GM19239 (cell line): ENCODE measurements around the gene MSI2.

Source experiments
- DNase-seq: peaks from one replicate; pipeline ENCODE4 v3.0.0; 2011; ENCODE audit warnings: low spot score; ENCODE audit not compliant: insufficient read length
- FAIRE-seq: peaks from 2 replicates; lab custom pipeline; 2011; peaks lifted over from hg19 to GRCh38; lab: Jason Lieb, UNC

The MSI2 gene

DNA sequence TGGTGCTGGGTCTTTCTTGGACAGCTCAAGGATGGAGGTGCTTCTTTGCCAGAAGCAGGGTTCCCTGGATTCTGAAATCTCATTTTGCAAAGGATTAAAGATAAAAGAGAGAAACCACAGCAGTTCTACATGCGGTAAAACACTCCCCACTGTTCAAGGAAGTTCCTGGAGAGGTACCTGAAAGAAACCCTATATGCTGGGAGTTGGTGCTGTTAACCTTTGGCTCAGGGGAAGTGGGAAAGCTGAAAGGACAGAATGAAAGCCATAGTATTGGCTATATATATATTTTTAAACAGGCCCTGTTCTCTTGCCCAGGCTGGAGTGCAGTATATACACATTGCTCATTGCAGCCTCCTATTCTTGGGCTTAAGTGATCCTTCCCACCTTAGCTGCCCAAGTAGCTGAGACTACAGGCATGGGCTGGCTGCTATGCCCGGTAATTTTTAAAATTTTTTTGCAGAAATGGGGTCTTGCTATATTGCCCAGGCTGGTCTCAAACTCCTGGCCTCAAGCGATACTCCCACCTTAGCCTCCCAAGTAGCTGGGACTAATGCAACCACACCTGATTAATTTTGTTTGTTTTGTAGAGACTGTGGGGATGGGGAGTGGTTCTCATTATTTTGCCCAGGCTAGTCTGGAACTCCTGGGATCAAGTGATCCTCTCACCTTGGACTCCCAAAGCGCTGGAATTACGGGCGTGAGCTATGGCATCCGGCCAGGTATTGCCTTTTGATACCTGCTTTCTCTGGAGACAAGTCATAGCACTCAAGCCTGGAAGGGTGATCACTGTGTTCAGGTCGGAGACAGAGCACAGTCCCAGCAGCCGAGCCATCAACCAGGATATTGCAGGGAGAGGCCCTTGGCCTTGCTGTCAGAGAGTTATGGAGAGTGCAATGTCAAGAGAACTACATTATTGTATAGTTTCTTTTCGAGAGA is 55.2 kb downstream of the MSI2 start:
- no peak for DNase-seq
- FAIRE-seq: no peak

DNA sequence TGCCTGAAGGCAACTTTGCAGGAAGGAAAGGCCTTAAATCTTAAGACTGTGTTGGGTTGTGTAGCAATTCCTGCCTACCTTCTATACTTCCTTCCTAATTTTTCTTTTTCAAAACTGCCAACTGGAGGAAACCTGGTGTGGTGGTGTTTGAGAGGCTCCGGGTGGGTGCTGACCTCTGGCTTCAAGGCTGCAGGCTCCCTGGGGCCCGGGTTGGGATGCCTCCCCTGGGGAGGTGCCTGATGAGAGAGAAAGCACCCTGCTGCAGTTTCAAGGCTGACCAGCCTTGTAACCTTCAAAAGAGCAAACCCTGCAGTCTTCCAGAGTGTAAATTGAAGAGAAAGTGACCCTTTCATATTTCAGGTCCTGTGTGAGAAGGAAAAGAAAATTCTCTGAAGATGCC is 55.9 kb downstream of the MSI2 start:
- DNase-seq: no peak
- FAIRE-seq: no peak

DNA sequence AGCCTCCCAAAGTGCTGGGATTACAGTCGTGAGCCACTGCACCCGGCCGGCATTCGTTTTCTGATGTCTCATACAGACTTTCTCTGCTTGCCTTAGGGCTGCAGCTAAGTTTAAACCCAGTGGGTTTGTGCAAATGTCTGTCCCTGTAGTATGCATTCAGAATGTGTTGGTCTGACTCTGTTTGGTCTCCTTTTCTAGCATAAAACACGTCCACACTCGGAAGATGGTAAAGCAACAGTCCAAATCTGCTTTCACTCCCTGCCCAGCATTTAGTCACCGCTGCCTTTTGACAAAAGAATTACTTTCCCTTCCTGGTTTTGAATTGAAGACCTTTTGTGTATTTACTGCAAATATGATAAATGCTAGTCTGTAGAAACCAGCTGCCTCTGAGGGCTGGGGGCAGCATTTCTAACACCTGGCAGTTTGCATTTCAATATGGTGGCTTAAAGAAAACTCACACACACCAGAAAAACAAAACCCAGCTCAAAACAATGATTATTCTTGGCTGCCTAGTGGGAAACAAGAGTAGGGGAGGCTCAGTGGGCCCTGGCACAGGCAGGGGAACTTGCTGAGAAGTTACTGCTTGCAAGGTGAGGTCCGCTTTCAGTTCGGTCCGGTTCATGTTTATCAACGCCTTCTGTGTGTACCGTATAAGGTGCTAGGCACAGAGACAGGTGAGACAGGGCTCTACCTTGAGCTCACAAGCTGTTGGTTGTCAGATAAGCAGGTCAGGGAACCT is 56.9 kb downstream of the MSI2 start:
- DNase-seq: no peak
- no peak for FAIRE-seq

DNA sequence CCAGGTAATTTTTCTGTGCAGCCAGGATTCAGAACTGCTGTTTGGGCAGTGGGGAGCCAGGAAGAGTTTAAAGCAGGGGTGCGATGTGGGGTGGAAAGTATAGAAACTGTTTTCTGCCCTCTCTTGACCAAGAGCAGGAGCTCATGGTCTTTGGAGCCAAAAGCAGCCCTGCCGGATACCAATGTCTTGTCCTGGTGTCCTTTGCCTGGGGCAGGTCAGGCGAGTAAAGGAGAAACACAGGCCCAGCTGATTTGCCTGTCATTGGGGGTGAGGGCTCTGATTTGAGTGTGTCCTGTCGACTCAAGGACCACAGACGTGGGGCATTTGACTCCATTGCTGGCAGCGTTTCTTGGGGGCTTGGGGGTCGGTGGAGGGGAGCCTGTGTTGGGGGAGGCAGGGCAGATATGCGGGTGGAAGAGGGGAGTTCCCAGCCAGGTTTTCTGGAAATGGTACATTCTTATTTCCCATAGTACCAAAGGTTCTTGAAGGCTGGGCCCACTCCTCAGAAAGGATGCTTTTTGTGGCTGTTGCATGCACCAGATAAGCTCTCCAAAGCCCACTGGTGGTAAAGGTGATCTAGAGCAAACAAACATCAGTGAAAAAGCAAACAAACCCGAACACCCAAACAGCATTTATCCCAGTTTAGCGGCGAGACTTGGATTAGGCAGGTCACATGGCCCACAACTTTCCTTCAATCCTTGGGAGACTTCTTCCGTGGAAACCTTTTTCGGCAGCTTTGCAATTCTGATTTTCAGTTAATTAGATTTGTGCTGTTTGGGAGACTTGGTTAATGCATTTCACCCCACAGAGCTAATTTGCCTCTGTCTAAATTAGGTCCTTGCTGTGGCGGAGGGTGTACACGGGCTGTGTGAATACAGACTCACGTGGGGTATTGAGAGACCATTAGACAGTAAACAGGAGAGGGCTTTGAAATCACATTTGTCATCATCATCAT is 59.0 kb downstream of the MSI2 start:
- DNase-seq (no peak), FAIRE-seq (no peak)

DNA sequence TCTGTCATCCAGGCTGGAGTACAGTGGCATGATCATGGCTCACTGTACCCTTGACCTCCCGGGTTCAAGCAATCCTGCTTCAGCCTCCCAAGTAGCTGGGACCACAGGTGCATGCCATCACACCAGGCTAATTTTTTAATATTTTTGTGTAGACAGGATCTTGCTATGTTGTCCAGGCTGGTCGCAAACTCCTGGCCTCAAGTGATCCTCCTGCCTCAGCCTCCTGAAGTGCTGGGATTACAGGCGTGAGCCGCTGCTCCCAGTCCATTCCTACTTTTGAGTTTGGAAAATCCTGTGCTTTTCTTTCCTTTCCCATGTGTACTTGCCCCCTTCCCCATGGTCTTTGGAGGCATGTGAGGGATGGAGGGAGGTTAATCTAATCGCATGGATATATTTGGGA is 60.0 kb downstream of the MSI2 start:
- no peak for DNase-seq
- no peak for FAIRE-seq

DNA sequence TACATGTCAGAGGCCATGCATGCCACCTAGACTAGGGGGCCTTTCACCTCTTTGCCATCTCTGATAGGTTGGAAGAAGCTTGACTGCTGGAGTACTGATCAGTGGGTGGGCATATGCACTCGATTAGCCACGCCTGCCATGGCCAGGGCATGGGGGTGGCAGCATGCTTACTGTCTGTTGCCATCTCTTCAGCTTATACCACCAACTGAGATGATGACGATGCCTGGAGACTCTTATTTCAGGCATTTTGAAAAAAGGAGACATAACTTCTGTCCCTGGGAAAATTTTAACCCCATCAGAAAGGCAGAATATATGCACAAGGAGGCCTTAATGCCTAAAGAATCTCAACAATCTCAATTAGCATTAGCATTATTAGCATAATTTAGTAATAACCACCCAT is 60.8 kb downstream of the MSI2 start:
- no peak for DNase-seq
- no peak for FAIRE-seq

DNA sequence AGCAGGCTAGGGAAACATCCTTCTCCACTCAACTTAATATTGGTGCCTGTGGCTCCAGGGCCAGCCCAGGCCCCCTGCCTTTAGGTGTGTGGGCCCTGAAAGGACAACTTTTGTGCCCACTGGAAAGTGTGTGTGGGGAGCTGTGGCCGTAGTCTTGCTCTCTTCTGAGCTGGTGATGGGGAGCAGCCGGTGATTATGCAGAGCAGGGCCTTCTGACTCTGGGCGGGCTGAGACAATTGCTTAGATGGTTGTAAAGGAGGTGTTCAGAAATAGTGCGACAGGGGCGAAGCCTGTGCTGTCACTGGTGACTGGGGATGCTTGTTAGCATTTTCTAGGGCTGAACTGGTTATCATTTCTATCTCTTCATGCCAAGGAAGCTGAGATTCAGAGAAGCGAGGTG is 62.6 kb downstream of the MSI2 start:
- no peak for DNase-seq
- no peak for FAIRE-seq

DNA sequence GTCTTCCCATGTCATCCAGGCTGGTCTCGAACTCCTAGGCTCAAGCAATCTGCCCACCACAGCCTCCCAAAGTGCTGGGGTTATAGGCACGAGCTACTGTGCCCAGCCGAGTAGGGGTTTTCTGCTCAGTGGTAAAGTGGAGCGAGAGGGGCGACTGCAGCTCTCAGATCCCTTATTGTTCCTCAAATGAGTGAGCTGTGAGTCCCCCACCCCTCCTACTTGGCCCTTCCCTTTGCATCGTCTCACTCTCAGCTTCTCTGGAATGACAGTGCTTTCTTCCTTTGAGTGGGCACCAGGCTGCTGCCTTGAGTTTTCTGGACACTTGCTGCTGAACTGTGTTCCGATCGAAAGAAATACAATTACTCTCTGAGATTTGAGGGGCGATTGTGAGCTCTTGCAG is 63.5 kb downstream of the MSI2 start:
- FAIRE-seq: no peak

DNA sequence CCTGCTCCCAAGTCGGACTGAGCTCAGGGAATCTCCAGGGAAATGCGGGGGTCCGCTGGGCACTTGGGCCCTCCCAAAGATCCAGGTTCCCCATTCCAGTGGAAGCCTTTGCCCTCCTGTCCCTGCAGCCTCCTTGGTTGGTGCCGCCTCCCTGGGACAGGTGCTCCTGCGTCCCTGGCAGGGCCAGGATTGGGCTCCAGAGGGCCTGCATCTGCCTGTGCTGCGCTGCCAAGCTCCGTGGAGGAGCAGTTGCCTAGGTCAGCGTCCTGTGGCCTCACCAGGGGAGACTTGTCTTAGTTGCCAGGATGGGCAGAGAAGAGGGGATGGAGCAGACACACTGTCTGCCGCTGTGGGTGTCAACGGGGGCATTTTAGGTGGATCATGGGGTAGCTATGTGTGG is 67.1 kb downstream of the MSI2 start:
- DNase-seq (no peak), FAIRE-seq (no peak)

More for the DNA sequence above, 63.5 kb downstream of the MSI2 start:
- no peak for DNase-seq

DNA sequence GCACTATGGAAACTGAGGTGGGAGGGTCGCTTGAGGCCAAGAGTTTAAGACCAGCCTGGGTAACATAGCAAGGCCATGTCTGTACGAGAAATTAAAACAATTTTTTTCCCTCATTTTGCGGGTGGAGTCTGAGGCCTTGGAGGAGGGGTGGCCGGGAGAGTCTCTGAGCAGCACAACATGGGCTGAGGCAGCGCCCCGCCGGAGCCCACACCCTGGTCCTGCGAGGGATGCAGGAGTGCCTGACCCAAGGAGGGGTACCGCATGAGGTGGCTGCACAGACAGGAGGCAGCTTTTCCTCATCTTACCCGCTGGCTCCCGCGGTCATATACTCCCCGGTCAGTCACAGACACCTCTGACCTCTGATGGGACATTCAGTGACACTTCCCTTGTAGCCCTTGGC is 67.7 kb downstream of the MSI2 start:
- DNase-seq (no peak), FAIRE-seq (no peak)

DNA sequence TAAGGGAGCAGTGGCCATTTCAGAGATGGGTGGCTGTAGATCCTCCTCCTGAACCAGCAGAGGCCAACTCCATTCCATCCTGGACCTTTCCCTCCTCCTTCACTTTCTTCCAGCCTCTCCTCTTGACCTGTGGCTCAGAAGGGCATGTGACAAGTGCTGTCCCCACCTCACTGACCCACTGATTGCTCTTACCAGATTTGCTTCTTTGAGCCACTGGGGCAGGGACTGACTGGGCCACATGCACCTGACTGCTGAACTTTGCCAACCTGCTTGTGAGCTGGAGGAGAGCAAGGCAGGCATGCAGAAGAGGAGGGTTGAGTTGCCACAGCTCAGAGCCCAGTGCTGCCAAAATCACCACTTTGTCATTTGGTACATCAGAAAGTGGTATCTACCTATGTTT is 68.3 kb downstream of the MSI2 start:
- FAIRE-seq: no peak
- no peak for DNase-seq

DNA sequence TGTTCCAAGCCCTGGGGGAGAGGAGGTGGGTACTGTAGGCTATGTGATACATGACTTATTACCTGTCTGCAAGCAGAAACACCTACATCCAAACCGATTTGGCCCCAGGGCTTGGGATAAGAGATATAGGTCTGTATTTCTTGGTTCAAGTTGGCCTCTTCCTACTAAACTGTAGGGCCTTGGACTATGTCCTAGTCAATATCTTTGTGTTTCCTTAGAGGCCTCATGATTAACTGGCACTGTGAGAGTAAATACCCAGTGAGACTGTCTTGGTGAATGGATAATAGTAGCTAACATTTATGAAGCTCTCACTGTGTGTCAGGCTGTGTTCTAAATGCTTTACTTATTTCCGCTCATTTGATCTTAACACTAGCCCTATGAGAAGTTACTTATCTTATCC is 70.0 kb downstream of the MSI2 start:
- DNase-seq (no peak), FAIRE-seq (no peak)

DNA sequence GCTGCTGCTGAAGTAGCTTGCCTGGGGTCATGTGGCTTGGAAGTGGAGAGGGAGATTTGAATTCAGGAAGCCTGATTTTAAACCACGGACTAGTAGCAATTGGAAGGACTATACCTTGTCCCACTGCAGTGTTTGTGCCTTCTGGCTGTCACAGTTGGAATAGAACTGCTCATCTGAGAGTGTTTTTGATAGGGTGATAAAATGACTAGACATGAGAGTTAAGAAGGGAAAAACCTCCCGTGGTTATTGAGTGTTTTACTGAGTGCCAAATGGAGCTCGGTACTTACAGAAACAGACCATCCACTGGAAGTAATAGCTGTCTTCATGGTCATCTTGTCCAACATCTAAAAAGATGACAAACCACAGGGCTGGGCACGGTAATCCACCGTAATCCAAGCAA is 70.4 kb downstream of the MSI2 start:
- DNase-seq (no peak), FAIRE-seq (no peak)

DNA sequence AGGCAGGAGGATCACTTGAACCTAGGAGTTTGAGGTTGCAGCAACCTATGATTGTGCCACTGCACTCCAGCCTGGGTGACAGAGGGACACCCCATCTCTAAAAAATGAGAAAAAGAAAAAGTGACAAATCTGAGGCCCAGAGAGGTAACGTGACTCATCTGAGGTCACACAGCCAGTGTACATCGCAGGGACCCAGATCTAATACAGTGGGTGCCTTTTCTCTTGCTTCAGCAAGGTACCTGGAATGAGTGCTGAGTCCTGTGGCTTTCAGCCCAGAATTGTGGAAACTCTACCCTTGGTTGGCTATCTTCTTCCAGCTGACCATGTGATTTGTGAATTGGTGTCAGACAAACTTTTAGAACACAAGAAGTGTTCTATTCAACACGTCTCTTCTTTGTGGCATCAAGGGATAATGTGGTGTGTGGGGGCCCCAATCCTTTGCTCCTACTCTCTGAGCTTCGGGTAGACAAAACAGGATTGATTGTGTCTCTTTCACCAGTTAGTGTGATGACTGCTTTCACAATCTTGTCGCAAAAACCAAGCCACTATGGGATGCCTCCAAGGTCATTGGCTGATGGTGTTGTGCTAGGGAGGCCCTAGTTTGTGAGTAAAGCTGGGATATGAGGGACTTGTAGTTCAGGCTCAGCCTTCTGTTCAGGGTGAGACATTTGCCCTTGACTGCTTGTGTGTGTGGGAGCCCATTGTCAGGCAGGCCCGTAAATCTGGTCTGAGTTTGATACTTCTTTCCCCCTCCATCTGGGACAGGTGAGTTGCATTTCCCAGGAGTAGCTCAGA is 71.0 kb downstream of the MSI2 start:
- FAIRE-seq (no peak), DNase-seq (no peak)

DNA sequence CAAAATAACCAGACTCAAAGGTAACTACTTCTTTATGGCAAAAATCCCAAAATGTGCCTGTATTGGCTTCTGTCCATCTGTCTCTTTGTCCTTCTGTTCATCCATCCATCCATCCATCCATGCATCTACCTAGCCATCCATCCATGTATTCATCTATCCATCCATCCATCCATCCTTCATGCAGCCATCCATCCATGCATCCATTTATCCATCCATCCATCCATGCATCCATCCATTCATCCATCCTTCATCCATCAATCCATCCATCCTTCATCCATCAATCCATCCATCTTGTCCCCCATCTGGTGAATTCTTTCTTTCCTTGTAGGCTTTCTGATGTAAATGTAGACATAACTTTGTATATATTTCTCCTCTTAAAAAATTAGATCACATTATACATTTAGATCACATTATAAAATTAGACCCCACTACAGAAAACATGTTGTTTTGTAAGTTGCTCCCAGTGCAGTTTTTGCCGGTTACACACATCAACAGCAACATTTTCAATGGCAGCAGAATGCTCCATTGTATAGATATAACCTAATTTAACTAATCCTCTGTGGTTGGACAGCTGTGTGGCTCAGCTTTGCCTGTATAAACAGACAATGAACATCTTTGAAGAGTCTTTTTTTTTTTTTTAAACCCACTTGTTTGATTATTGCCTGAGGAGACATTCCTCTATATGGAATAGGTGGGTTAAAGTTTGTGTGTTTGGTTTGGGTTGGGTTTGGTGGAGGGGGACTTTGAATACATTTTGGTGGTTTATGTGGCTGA is 72.0 kb downstream of the MSI2 start:
- no peak for DNase-seq
- FAIRE-seq: no peak

DNA sequence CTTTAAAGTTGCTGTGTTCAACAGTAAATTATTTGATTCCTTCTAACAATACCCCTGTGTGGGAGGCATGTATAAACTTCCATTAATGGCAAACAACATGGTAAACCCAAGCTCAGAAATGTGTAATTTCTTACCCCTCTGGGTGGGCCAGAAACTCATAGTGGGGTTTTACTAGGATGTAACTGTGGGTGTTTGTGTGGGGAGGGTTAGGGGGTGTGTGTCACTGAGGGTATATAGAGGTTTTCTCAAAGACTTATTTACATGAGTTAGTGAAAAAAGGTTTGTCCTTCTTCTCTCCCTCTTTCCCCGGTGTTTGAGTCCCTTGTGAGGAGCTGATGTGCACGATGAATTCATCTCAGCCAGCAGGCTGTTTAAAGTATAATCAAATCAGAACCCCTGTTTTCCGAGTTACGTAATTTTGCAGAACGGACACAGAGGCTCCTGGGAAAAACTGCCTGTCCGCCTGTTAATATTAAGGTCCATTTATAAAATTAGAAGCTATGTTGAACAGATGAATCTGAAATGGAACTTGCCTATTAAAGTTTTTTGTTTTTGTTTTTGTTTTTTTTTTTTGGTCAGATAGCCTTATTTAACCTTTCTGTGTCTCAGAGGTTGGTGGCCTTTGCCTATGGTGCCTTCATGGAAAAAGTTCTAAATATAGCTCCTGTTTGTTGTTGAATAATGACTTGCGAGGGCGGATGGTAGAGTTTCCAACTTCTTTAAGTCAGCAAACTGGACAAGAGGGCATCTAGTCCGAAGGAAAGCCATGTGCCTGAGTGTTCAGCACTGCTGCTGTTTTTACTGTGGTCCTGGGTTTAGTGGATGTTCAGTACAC is 73.3 kb downstream of the MSI2 start:
- FAIRE-seq (no peak), DNase-seq (no peak)

DNA sequence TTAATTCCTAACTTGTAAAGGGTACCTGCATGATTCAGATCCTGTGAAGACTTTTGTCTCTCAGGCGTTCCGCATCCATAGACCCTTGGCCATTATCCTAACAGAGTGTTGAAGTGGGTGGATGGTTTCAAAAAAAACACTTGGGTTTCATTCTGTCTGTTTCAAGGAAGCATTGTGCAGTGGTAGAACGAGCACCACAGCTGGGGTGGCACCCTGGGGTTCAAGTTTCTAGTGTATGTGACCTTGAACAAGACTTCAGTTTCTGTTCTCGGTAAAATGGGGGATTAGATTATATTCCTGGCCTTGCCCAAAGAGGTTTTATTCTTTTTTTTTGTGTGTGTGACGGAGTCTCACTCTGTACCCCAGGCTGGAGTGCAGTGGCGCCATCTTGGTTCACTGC is 74.3 kb downstream of the MSI2 start:
- DNase-seq: no peak
- FAIRE-seq: no peak

DNA sequence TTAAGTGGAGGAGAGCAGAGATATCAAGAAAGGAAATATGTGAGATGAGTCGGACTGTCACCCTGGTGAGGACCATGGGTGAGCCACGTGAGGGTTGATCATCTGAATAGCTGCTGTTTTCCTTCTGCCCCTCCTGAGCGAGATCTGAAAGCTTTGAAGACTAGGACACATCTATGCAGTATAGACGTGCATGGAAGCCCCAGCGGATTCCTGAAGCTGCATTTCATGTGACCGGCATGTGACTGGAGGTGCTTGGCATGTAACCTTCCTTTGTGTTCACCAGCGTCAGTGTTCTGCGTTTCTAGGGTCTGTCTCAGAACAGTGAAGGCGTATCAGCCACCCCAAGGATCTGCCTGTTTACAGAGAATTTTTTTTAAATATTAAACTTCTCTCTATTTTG is 75.1 kb downstream of the MSI2 start:
- no peak for FAIRE-seq
- DNase-seq: no peak
